Measurements from ENCODE around the gene ARPIN.
A peak's percentile ranks its signal among the peaks of the same experiment; 100 is the strongest.
"Not testable (repeated sequence)": the region's sequence is repeated elsewhere in the genome, so short reads cannot be mapped to it uniquely, and the experiment has no call there.

Gene ARPIN

DNA sequence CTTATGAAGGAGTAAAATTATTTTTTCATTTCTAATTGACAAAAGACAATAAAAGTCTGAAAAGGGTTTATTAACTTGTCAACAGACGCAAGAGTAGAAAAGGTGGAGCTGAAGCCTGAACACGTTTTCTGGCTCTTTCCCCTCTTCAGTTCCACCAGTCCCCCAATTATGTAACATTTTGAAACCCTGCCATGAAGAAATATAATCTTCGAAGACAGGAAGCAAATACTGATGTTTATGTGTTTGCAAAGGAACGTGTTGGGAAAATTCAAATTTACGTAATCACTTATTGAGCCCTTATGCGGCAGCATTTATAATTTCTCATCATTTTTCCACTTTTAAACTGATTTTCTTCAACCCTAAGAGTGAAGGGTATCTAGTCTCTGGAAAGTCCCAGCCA is 19.7 kb downstream of the ARPIN start:
- Histone ChIP-seq H3K27me3 (replicated peaks) (no peaks in the 10 kb centered on the region), H3K36me3 (replicated peaks) (peaks cover 6% of the 10 kb centered on the region), H3K27ac (peak overlapping the region; percentile 92), H3K4me3 (ENCODE audit: low read depth, low read length) (peak overlapping the region; percentile 95)
- DNase-seq, result no peak
- TF ChIP-seq, protein P1, sequence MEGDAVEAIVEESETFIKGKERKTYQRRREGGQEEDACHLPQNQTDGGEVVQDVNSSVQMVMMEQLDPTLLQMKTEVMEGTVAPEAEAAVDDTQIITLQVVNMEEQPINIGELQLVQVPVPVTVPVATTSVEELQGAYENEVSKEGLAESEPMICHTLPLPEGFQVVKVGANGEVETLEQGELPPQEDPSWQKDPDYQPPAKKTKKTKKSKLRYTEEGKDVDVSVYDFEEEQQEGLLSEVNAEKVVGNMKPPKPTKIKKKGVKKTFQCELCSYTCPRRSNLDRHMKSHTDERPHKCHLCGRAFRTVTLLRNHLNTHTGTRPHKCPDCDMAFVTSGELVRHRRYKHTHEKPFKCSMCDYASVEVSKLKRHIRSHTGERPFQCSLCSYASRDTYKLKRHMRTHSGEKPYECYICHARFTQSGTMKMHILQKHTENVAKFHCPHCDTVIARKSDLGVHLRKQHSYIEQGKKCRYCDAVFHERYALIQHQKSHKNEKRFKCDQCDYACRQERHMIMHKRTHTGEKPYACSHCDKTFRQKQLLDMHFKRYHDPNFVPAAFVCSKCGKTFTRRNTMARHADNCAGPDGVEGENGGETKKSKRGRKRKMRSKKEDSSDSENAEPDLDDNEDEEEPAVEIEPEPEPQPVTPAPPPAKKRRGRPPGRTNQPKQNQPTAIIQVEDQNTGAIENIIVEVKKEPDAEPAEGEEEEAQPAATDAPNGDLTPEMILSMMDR (IDR thresholded peaks at IDR 0.05; ENCODE audit: low read depth, low read length, missing control alignments), result no peak
- in situ Hi-C loops (cut with HindIII; ENCODE audit: low pct_ligation_motif_present, low sequenced_read_pairs), result no loop called here

DNA sequence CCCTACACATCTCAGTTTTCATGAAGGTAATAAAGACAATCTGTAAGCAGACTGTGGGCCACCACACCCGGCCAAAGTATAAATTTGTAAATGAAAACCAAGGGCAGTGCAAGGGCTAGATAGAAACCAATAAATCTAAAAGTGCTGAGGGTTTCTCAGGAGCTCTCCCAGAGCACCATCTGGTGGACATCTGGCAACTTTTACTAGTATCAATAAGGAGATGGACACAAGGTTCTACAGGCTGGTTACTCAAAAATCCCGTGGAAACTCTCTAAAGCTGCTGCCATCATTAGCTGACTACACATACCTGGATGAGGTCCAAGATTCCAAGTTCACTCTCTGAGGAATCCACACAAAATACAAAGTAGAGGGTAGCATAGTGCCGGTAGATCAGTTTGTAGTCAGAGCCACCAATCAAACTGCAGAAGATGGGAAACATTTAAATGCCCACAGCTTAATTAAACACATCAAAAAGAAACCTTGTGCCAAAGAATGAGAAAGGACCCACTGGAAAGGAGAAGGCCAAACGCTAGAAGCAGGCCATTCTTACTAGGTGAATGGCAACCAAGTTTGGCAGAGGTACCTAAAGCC is 24.4 kb downstream of the ARPIN start:
- no peaks in the 10 kb centered on the region for H3K27me3 ChIP-seq (replicated peaks)
- in situ Hi-C loops (cut with HindIII; ENCODE audit: low pct_ligation_motif_present, low sequenced_read_pairs), result no loop called here
- TF ChIP-seq, protein P1 (IDR thresholded peaks at IDR 0.05; ENCODE audit: low read depth, low read length, missing control alignments), result peak; percentile 70
- peaks cover 22% of the 10 kb centered on the region for H3K36me3 ChIP-seq (replicated peaks)
- DNase-seq, result peak; percentile 50
- H3K27ac ChIP-seq, result no peak overlapping the region
- no peak overlapping the region for H3K4me3 ChIP-seq (ENCODE audit: low read depth, low read length)

DNA sequence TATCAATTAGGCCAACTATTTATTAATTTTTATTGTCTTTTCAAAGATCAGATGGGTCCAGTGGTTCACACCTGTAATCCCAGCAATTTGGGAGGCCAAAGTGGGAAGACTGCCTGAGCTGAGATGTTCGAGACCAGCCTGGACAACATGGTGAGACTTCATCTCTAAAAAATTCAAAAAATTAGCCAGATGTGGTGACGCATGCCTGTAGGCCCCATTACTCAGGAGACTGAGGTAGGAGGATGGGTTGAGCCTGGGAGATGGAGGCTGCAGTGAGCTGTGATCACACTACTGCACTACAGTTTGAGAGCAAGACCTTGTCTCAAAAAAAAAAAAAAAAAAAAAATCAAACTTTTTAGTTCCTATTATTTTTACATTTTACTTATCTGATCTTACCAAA is 27.1 kb downstream of the ARPIN start:
- DNase-seq, result no peak
- in situ Hi-C loops (cut with HindIII; ENCODE audit: low pct_ligation_motif_present, low sequenced_read_pairs), result no loop called here
- H3K27me3 ChIP-seq (replicated peaks), result no peaks in the 10 kb centered on the region
- no peak overlapping the region for H3K27ac ChIP-seq
- H3K4me3 ChIP-seq (ENCODE audit: low read depth, low read length), result no peak overlapping the region
- TF ChIP-seq, protein P1 (IDR thresholded peaks at IDR 0.05; ENCODE audit: low read depth, low read length, missing control alignments), result no peak
- H3K36me3 ChIP-seq (replicated peaks), result peaks cover 22% of the 10 kb centered on the region

DNA sequence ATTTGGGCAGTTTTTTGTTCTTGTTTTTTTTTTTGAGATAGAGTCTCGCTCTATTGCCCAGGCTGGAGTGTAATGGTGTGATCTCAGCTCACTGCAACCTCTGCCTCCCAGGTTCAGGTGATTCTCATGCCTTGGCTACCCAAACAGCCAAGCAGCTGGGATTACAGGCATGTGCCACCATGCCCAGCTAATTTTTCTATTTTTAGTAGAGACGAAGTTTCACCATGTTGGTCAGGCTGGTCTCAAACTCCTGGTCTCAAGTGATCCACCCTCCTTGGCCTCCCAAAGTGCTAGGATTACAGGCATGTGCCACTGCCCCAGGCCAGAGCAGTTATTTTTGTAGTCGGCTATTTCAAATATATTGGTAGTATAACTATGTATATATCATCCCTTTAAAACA is 27.6 kb downstream of the ARPIN start:
- peaks cover 22% of the 10 kb centered on the region for H3K36me3 ChIP-seq (replicated peaks)
- H3K4me3 ChIP-seq (ENCODE audit: low read depth, low read length); H3K27me3 ChIP-seq (replicated peaks); DNase-seq; in situ Hi-C loops (cut with HindIII; ENCODE audit: low pct_ligation_motif_present, low sequenced_read_pairs); H3K27ac ChIP-seq: not testable (repeated sequence)

DNA sequence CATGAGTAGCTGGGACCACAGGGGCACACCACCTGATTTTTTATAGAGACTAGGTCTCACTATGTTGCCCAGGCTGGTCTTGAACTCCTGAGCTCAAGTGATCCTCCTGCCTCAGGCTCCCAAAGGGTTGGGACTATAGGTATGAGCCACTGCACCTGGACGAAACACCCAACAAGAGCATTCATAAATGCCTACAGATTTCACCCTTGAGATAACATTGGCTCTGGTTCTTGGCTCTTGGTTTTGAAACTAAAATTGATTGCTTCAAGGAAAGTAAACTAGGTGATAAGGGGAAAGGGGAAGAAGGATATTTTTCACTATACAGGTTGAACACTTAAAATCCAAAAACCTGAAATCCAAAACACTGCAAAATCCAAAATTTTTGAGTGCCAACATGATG is 29.2 kb downstream of the ARPIN start:
- Histone ChIP-seq H3K27me3 (replicated peaks) (no peaks in the 10 kb centered on the region), H3K27ac (no peak overlapping the region), H3K4me3 (ENCODE audit: low read depth, low read length) (no peak overlapping the region), H3K36me3 (replicated peaks) (peaks cover 20% of the 10 kb centered on the region)
- TF ChIP-seq, protein P1 (IDR thresholded peaks at IDR 0.05; ENCODE audit: low read depth, low read length, missing control alignments), result no peak
- in situ Hi-C loops (cut with HindIII; ENCODE audit: low pct_ligation_motif_present, low sequenced_read_pairs), result no loop called here
- no peak for DNase-seq

DNA sequence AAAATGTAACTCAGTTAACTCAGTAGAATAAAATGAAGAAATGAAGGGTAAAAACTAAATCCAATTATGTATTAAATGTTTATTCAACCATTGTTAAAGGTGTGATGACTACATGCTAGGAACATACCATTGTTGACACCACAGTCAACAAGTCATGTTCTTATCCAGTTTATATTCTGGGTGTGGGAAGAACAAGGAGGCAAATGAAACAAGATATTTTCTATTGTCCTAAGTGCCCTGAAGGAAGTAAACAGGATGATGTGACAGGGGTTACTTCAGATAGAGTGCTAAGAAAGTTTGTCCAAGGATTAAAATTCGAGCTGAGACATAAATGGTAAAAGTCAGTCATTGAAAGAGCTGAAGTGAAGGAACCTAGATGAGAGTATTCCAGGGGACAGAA is 32.0 kb downstream of the ARPIN start:
- Histone ChIP-seq H3K36me3 (replicated peaks) (peaks cover 10% of the 10 kb centered on the region), H3K4me3 (ENCODE audit: low read depth, low read length) (no peak overlapping the region), H3K27me3 (replicated peaks) (no peaks in the 10 kb centered on the region), H3K27ac (no peak overlapping the region)
- in situ Hi-C loops (cut with HindIII; ENCODE audit: low pct_ligation_motif_present, low sequenced_read_pairs), result no loop called here
- TF ChIP-seq, protein P1 (IDR thresholded peaks at IDR 0.05; ENCODE audit: low read depth, low read length, missing control alignments), result no peak
- DNase-seq, result no peak
